Activated T-cell treated with anti-CD3 and anti-CD28 coated beads for 24 hours (primary cell): Measurements from ENCODE around the gene RANBP17.
"Not testable (repeated sequence)": the region's sequence is repeated elsewhere in the genome, so short reads cannot be mapped to it uniquely, and the experiment has no call there.

ENCODE experiments used
- DNase-seq: peaks from one replicate; pipeline ENCODE4 v3.0.0-alpha.2; 2020; ENCODE audit warnings: low read depth

Gene RANBP17

DNA sequence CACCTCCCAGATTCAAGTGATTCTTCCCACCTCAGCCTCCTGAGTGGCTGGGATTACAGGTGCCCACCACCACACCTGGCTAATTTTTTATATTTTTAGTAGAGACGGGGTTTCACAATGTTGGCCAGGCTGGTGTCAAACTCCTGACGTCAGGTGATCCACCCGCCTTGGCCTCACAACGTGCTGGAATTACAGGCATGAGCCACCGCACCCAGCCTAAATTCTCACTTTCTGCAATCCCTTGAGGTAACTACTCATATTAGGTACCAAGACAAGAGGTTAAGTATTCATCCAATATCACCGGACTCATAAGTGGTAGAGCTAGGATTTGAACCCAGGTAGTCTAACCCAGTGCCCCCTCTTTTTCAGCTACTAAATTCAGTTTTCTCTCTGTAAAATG lies 436.1 kb downstream of the RANBP17 start:
- DNase-seq, result not testable (repeated sequence)

DNA sequence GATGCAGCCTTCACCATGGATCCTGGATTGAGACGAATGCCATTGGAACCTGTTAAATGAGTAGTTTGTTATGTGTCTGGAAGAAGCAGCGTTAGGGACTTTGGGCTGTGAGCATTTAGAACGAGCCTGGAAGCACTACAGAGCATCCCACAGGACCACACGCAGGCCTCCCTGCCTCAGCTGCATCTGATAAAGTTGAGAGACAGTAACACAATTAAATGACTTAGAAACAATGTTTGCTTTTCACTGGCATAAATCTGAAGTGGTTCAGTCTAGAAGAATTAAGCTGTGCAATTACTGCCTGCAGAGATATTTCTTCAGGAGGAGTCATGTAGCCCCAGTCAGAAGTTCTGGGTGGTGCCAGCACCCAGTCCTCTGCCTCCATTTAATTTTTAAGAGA lies 437.4 kb downstream of the RANBP17 start:
- no peak for DNase-seq

DNA sequence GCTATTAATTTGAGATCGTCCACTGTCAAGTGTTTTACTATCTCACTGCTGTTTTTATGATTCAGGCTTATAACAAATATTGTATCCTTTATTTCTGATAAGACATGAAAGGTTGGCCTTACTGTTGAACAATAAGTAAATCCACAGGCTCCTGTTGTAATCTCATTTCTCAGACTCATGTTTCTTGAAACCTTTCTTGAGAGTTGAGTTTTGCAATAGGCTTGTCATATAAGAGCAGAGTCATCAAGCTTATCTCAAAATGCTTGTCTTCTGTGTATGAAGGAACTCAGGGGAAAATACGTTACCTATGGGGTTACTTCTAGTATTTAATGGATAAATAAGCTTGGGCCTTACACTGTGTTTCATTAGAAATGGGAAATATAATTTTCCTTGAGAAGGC lies 438.0 kb downstream of the RANBP17 start:
- DNase-seq, result no peak

DNA sequence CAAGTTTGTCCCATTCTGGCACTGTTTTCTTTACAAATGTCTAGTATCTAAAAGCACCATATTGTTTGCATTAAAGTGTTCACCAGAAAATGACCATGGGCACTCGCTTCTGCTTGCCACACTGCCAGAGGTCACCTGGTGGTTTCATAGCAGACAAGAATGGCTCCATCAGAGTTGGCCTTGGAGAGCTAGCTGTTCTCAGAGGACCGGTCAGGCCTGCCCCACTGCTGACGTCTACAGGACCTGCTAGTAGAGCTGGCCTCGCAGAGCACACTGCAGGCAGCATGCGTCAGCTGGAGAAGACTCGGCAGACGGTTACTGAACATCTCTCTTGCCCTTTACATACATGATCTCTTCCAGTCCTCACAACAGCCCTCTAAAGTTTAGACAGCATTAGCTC lies 438.5 kb downstream of the RANBP17 start:
- DNase-seq, result no peak

DNA sequence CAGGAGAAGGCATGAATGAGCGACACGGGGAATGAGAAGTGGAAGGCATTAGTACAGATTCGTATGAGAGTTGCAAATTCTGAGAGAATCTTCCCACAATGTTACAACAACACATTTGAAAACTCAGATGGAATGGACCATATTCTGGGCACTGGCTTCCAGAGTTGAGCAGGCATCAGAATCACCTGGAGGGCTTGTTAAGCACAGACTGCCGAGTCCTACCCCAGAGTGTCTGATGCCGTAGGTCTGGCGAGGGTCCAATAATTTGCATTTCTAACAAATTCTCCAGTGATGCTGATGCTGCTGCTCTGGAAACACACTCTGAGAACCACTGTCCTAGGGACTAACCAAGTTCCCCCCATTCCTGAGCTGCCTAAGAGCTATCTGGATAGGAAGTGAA lies 444.3 kb downstream of the RANBP17 start:
- no peak for DNase-seq

DNA sequence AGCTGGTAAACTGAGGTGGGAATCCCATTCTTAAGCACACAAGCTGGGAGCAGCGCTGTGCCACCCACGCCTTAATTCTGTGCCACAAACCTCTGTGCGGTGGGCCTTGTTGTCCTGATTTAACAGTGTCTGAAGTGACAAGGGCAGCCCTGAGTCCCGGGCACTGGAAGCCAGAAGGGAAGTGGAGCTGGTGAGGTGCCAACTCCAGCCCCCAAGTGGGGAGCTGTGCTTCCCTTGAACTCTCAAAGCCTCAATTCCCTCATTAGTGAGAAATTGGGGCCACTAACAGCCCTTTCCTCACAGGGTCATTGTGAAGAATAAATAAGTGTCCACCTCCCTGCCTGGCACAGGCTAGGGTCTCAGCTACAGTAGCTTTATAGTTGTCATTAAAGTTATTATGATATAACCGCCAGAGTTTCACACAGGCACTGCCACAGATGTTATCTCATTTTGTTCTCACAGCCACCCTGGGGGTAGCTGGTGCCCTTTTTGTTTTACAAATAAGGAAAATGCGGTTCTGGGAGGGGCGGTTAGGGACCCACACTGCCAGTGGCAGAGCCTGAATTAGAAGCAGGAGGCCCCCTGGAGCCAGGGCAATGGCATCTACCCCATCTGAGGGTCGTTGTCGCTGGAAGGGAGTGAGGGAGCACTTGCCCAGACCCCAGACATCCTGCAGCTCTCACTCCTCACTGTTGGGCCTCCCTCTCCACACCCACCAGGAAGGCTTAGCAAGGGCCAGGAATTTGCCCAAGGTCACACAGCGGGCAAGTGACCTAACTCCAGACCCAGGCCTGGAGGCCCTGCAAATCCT lies 445.2 kb downstream of the RANBP17 start:
- DNase-seq, result no peak

DNA sequence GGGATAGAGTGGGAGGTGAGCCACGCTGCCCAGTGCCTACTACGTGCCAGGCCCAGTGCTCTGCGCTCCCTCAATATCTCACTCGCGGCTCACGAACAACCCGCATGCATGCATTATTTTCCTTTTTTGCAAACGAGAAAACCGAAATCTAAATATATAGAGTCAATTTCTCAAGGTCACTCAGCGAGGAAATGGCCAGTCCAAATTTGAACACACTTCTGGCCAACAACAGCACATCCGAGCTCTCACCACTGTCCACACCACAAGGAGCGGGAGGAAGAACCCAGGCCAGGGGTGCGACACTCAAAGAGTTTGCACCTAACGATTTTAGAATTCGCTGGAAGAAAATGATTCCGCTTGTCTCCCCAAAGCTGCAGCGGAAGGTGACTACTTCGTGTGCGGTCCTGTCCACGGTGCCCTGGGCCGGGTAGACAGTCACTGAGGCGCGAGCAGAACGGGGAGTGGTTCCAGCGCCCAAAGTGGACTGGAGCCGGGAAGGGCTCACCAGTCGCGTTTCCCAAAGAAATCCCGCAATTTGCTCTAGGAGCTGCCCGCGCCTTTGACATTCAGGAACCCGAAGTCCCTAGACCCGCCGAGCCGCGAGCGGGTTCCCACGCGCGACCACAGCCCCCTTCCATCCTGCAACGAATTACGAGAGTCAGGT lies 446.1 kb downstream of the RANBP17 start:
- no peak for DNase-seq

DNA sequence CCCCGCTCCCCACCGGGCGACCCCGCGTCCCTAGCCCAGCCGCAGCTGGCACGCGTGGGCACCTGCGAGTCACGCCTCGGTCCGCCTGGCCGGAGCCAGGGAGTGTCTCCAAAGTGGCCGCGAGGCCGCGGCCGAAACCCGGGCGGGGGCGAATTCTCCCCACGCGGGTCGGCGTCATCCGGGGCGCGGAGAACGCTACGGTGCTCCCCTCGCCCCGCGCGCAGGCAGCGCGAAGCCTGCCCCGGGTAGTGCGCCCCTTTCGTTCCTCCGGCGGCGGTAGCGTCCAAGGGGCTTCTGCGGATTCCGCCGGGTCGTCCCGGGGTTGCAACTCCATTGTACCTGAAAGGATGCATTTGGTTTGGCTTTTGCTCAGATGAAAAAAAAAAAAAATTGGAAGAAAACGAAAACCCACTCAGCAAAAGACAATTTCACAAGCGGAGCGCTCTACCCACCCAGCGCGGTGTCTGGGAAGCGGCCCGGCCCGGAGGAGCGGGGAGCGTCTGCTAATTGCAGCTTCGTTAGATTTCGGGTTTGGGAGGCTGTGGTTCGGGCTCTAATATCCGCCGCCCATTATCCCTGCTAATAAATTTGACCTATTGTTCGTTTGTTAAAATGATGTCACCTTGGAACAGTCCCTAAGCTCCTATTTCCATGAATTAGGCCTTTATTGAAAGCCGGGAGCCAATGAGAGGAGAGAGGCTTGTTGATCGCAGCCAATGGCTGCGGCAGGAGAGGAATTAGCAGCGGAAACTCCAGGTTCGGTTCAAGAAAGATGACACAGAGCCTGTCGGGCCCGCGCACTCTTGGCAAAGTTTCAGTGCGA lies 446.8 kb downstream of the RANBP17 start, which contains the start of gene TLX3:
TSS of gene TLX3 (plus strand) at position 796 of the 823 bp plus-strand sequence. CDS start 118 bp downstream, outside the sequence.
- DNase-seq, result no peak

DNA sequence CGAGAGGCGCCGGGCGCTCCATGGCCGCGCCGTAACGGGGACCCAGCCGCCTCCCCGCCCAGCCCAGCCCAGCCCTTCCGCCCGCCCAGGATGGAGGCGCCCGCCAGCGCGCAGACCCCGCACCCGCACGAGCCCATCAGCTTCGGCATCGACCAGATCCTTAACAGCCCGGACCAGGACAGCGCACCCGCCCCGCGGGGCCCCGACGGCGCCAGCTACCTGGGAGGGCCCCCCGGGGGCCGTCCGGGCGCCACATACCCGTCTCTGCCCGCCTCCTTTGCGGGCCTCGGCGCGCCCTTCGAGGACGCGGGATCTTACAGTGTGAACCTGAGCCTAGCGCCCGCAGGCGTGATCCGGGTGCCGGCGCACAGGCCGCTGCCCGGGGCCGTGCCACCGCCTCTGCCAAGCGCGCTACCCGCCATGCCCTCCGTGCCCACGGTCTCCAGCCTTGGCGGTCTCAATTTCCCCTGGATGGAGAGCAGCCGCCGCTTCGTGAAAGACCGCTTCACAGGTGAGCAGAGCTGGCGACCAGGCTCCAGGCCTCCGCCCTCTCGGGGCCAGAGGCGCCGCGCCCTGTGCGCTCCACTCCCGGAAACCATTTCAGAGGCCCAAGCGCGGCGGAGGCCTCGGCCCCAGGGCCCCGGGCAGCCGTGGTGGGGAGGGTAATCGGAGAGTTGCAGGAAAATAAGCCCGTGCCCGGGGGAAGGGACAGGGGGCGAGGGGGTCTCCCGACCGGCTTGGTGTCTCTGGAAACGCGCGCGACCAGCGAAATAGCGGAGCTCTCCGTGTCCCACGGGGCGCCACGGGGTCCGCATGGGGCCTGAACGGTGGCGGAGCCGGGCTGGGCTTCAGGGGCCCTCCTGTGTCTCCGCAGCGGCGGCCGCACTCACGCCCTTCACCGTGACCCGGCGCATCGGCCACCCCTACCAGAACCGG lies 447.7 kb downstream of the RANBP17 start:
- DNase-seq, result no peak

DNA sequence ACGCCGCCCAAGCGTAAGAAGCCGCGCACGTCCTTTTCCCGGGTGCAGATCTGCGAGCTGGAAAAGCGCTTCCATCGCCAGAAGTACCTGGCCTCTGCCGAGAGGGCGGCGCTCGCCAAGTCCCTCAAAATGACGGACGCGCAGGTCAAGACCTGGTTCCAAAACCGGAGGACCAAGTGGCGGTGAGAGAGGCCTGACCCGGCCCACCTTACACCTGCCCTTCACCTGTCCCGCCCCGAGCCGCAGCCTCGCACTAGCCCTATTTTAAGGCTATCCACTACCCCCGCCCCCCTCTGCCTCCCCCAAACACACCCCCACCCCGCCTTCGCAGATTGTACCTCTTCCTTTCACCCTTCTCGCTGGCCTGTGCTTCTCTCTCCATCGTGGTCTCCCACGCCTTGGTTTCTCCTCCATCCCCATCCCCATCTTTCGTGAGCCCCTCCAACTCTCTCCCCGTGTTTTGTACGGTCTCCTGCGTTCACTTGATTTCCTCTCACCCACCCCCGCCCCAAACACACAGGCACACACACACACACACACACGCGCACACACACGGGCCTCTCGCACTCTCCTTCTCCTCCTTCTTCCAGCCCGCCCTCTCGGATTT lies 448.5 kb downstream of the RANBP17 start:
- DNase-seq, result no peak

DNA sequence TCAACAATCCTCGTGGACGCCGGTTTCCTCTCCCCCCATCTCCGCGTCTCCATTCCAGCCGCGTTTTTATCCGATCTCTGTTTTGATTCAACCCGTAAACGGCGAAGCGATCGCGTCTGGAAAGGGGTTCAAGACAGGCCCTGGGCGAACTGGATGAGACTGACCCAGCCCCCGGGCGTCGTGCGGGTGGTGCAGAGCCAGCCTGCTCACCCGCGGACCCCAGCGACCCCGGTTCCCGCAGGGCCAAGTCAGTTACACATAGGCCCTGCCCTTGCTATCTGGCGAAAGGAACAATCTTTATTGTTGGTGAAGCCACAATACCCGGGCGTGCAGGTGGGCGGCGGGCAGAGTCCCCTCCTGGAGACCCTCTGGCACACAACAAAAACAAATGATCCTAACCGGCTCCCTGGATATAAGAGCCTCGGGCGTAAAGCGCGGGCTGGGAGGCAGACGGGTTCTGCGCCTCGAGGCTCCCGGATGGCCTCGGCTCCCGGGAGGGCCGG lies 449.1 kb downstream of the RANBP17 start:
- no peak for DNase-seq

DNA sequence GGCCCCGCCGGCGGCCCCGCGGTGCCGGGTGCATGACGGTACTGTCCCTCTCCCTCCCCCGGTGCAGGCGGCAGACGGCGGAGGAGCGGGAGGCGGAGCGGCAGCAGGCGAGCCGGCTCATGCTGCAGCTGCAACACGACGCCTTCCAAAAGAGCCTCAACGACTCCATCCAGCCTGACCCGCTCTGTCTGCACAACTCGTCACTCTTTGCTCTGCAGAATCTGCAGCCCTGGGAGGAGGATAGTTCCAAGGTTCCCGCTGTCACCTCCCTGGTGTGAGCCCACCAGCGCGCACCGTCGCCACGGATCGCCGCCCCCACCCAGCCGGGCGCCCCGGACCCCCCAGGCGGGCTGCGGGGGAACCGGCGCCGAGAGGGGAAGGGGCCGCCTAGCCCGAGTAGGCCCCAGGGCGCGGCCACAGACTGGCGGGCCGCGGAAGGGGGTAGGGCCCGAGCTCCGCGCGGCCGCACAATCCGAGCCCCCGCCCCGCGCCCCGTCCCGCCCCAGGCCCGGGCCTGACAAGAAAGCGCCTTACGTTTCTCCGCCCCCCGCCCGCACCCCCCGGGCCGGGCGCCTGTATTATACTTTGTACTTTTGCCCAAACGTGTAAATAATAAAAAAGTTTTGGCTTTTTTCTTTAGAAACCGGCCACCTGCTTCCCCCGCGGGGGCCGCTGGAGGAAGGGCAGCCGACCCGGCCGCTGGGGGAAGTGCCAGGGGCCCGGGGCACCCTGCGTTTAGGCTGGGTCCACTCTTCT lies 449.7 kb downstream of the RANBP17 start:
- DNase-seq, result no peak

DNA sequence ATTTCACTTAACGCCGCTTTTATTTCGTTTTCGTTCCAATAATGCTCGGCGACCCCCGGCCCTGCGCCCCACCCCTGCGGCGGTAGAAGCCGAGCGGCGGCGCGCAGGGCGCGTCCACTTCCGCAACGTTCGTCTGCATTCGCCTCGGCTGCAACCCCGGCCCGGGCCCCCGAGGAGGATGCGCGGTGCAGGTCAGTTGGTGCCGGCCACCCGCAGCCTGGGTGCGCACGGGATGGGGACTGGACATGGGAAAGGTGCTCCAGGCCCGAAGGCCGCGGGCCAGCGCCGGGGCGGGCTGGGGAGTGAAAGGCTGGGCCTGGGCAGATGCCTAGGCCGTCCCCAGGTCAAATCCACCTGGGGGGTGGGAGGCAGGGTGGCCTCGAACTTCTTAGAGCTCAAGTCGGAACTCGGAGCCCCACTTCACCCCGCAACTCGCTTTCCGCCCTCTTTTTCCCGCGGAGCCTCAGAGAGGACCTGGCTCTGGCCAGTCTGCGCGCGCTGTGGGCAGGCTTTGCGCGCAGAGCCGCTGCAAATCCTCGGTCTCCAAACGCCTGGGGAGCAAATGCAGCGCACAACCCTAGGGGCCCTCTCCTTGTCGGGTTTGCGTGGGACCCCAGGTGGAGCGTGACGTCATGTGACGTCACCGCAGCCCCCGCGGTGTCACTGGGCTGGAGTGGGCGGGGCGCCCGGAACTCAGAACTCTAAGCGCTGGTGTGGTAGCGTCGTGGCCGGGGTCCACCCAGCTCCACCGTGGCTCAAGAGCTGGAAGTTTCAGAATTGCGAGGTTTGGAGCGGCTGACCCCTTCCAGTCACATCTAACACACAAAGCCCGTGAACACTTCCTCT lies 450.5 kb downstream of the RANBP17 start:
- DNase-seq, result no peak

DNA sequence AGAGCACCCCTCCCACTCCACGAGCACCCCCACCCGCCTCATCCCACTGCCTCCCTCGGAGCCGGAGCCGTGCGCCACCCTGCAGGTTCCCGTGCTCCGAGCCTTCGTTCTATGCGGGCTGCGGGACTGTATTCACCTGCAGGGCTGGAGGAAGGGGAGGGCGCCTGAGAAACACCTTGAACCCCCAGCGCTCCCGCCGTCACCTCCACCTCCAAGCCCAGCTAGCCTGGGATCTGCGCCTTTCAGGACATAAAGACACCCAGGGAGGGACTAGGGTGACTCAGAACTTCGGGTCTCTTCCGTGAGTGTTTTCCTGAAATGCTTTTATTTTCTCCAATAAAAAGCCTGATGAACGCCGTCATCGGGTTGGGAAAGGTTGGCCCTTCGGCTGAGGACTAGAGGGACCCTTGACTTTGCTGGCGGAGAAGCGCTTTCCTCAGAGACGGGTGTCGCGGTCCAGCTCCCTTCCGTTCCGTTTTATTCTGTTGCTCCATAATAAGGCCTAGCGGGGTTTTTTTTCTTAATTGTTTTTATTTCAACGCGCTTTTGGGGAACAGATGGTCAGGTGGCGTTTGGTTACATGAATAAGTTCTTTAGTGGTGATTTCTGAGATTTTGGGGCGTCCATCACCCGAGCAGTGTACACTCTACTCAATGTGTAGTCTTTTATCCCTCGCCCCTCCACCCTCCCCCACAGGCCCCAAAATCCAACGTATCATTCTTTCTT lies 451.8 kb downstream of the RANBP17 start:
- no peak for DNase-seq

DNA sequence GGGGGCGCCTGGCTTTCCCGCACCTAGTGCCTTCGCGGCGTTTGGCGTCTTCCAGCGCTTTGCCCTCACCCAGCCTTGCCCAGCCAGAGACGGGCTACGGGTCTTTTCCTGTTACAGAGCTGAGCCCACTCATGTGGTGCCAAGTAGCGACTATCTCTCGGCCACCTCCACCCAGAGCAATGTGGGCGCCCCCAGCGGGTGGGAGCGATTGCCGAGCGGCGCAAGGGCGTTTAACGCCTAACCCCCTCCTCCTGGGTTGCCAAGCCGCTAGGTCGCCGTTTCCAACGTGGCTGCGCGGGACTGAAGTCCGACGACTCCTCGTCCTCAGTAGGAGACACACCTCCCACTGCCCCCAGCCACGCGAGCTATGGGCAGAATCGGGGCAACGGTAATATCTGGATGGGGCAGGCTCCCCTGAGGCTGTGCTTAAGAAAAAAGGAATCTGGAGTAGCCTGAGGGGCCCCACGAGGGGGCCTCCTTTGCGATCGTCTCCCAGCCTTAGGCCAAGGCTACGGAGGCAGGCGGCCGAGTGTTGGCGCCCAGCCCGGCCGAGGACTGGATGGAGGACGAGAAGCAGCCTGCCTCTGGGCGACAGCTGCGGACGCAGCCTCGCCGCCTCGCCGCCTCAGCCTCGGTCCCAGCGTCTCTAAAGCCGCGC lies 453.0 kb downstream of the RANBP17 start:
- DNase-seq, result no peak

DNA sequence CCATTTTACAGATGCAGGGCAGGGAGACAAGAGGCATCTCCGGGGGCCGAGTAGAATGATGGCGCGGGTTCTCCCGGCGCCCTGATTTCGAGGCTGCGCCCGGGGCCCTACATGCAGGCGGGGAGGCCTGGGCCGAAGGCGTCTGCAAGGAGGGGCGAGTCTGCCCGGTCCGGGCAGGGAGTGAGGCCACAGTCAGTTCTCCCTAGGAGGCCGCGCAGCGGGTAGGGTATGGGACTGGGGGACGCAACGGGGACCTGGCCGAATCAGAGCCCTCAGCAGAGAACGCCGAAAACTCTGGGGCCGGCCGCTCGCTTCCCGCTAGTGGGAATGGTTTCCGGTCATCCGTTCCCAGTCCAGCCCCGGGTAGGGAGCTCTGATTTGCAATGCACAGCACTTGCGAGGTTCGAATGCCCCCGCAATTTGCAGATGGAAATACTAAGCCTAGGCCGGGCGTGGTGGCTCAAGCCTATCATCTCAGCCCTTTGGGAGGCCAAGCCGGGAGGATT lies 453.6 kb downstream of the RANBP17 start:
- DNase-seq, result no peak

DNA sequence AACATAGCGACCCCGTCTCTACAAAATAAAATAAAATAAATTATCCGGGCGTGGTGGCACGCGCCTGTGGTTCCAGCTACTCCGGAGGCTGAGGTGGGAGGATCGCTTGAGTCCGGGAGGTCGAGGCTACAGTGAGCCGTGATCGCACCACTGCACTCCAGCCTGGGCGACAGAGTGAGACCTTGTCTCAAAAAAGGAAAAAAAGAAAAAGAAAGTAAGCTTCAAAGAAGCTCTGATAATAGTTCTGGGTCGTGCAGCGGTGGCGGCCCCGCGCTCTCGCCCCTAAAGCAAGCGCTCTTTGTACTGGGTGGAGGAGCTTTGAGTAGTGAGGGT lies 454.1 kb downstream of the RANBP17 start:
- DNase-seq, result no peak
